Neuronal stem cell (in vitro differentiated cells): ENCODE data around the gene TTN.

ENCODE experiments used
- DNase-seq: peaks from one replicate; pipeline ENCODE4 v3.0.0-alpha.2; 2013; ENCODE audit warnings: low spot score
- H2AFZ ChIP-seq: one replicate; pipeline ENCODE4 v1.6.1; 2013; ENCODE audit warnings: mild to moderate bottlenecking, low read length, inconsistent platforms
- H2AK5ac ChIP-seq: 2 replicates; pipeline ENCODE4 v1.6.1; 2013; ENCODE audit warnings: low read depth, mild to moderate bottlenecking, inconsistent platforms, low read length, moderate library complexity, mixed read lengths
- H2BK120ac ChIP-seq: 2 replicates; pipeline ENCODE4 v1.6.1; 2013; ENCODE audit warnings: low read depth, mild to moderate bottlenecking, inconsistent platforms, low read length, moderate library complexity, mixed read lengths
- H2BK12ac ChIP-seq: one replicate; pipeline ENCODE4 v1.6.1; 2013; ENCODE audit warnings: low read length, inconsistent platforms
- H2BK15ac ChIP-seq: 2 replicates; pipeline ENCODE4 v1.6.1; 2013; ENCODE audit warnings: mild to moderate bottlenecking, low read length, inconsistent platforms, mixed read lengths
- H2BK5ac ChIP-seq: one replicate; pipeline ENCODE4 v1.6.1; 2013; ENCODE audit warnings: inconsistent platforms, mild to moderate bottlenecking, low read length, moderate library complexity
- H3K14ac ChIP-seq: one replicate; pipeline ENCODE4 v1.6.1; 2013; ENCODE audit warnings: low read length, inconsistent platforms
- H3K18ac ChIP-seq: 2 replicates; pipeline ENCODE4 v1.6.1; 2013; ENCODE audit warnings: low read length, inconsistent platforms
- H3K23ac ChIP-seq: 2 replicates; pipeline ENCODE4 v1.6.1; 2013; ENCODE audit warnings: low read depth, mild to moderate bottlenecking, mixed read lengths, low read length, inconsistent platforms; ENCODE audit not compliant: poor library complexity
- H3K27ac ChIP-seq: replicated peaks from 3 replicates; pipeline ENCODE4 v1.5.1; 2013; ENCODE audit warnings: low read length, inconsistent platforms
- H3K27me3 ChIP-seq, 3 experiments: 2 replicates each; pipeline ENCODE4 v1.6.1; 2013; ENCODE audit warnings: low read length in 3 of 3, mild to moderate bottlenecking in 2 of 3, inconsistent platforms in 1 of 3, low read depth in 1 of 3, mixed read lengths in 1 of 3, moderate library complexity in 1 of 3; ENCODE audit not compliant: control insufficient read depth in 3 of 3, insufficient read depth in 3 of 3
- H3K36me3 ChIP-seq, 2 donors: replicated peaks in 1 of 2; 2 replicates each; pipeline ENCODE4 v1.6.1; 2013; ENCODE audit warnings: low read length in 2 of 2; ENCODE audit not compliant: control insufficient read depth in 2 of 2, insufficient read depth in 2 of 2
- H3K4ac ChIP-seq: 2 replicates; pipeline ENCODE4 v1.6.1; 2013; ENCODE audit warnings: inconsistent platforms, mild to moderate bottlenecking, low read length, moderate library complexity
- H3K4me1 ChIP-seq, 2 donors: 1 replicate in 1 of 2; 2 replicates in 1 of 2; pipeline ENCODE4 v1.6.1; 2013; ENCODE audit warnings: low read length in 2 of 2, low read depth in 1 of 2; ENCODE audit not compliant: control insufficient read depth in 2 of 2, insufficient read depth in 1 of 2
- H3K4me2 ChIP-seq: one replicate; pipeline ENCODE4 v1.6.1; 2013; ENCODE audit warnings: mild to moderate bottlenecking, low read length, inconsistent platforms; ENCODE audit not compliant: insufficient read depth, poor library complexity, severe bottlenecking
- H3K4me3 ChIP-seq, 2 donors: 2 replicates each; pipeline ENCODE4 v1.5.1; 2013; ENCODE audit warnings: low read length in 2 of 2, mild to moderate bottlenecking in 2 of 2, inconsistent platforms in 1 of 2, moderate library complexity in 1 of 2
- H3K79me1 ChIP-seq: one replicate; pipeline ENCODE4 v1.6.1; 2013; ENCODE audit warnings: low read depth, mild to moderate bottlenecking, inconsistent platforms, low read length, moderate library complexity
- H3K9ac ChIP-seq: one replicate; pipeline ENCODE4 v1.6.1; 2013; ENCODE audit warnings: mild to moderate bottlenecking, low read depth, low read length, inconsistent platforms; ENCODE audit not compliant: poor library complexity
- H3K9me3 ChIP-seq, 2 donors: replicated peaks in 1 of 2; 2 replicates each; pipeline versions ENCODE3 to v1.6.1; 2013; ENCODE audit warnings: low read length in 2 of 2, mild to moderate bottlenecking in 2 of 2, inconsistent platforms in 1 of 2, low read depth in 1 of 2, mixed read lengths in 1 of 2, moderate library complexity in 1 of 2; ENCODE audit not compliant: control insufficient read depth in 2 of 2, insufficient read depth in 1 of 2
- H4K8ac ChIP-seq: one replicate; pipeline ENCODE4 v1.6.1; 2013; ENCODE audit warnings: low read depth, mild to moderate bottlenecking, inconsistent platforms, low read length, moderate library complexity
- H4K91ac ChIP-seq: one replicate; pipeline ENCODE4 v1.6.1; 2013; ENCODE audit warnings: low read length, low read depth, mild to moderate bottlenecking, inconsistent platforms; ENCODE audit not compliant: poor library complexity
- WGBS, 2 donors: extraction: QIAGEN DNeasy Blood & Tissue Kit; methylation state at CpG; one replicate each; pipeline ENCODE4 v1.1.7; 2013; ENCODE audit warnings: missing lambda C conversion rate in 2 of 2, mixed read lengths in 1 of 2; ENCODE audit not compliant: insufficient read length in 2 of 2, insufficient replicate concordance in 1 of 2; ENCODE audit errors: extremely low coverage in 2 of 2; 5-methylcytosine and 5-hydroxymethylcytosine counted together

TTN gene

DNA sequence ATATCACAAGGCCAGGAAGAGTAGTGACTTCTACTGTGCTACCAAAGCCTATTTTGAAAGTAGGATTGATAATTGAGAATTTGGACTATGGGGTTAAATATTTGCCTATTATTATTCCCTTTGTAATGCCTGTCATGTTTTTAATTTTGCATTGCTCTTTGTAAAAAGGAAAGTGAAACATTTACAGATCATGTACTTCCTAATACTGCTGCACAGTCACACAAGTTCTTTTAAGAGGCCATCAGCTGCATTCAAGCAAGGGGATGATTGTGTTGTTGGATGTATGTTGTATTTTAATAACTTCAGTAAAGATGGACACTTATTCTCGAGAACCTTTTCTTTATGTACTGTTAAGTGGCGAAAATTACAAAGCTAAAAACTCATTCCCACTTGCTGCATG lies 256.9 kb downstream of the TTN start:
- H2AFZ ChIP-seq, result no peak overlapping the region
- H3K4me2 ChIP-seq, result no peak overlapping the region
- no peak overlapping the region for H2BK5ac ChIP-seq
- H3K18ac ChIP-seq, result no peak overlapping the region
- H4K8ac ChIP-seq, result no peak overlapping the region
- no peak for DNase-seq
- no peak overlapping the region for H3K23ac ChIP-seq
- no peak overlapping the region for H2BK15ac ChIP-seq
- no CpG with 5 or more reads among the region's 2 CpGs for WGBS, 2 donors
- H3K27ac ChIP-seq, result no peak overlapping the region
- H2BK120ac ChIP-seq, result no peak overlapping the region
- peaks cover 4 to 42% of the 10 kb centered on the region in 2 donors for H3K36me3 ChIP-seq
- no peaks in the 10 kb centered on the region for H3K4me1 ChIP-seq
- H3K4ac ChIP-seq, result no peak overlapping the region
- H3K4me3 ChIP-seq, result no peak overlapping the region
- no peak overlapping the region for H3K9ac ChIP-seq
- peaks cover 0 to 4% of the 10 kb centered on the region in 2 donors for H3K9me3 ChIP-seq
- no peaks in the 10 kb centered on the region for H3K27me3 ChIP-seq
- no peak overlapping the region for H4K91ac ChIP-seq
- no peak overlapping the region for H3K14ac ChIP-seq
- no peak overlapping the region for H2AK5ac ChIP-seq
- H2BK12ac ChIP-seq, result no peak overlapping the region
- no peaks in the 10 kb centered on the region for H3K79me1 ChIP-seq

DNA sequence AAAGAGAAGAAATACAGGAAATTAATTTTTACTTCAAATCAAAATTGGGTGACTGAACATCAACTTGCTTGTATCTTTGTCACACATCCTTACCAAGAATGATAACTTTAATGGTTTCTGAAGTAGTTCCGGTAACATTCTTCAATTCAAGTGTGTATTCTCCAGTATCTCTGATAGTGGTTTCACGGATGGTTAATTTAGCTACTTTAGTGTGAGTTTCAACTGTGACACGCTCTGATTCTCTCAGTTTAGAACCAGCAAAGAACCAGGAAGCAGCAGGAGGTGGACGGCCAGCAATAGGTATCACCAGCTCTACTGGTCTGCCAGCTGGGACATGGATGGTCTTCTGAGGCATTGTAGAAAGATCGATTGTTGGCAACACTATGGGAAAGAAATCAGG lies 264.7 kb downstream of the TTN start:
- H2AK5ac ChIP-seq, result no peak overlapping the region
- no peak overlapping the region for H2BK120ac ChIP-seq
- no peak overlapping the region for H2BK5ac ChIP-seq
- no peak overlapping the region for H3K4ac ChIP-seq
- H2AFZ ChIP-seq, result no peak overlapping the region
- H4K91ac ChIP-seq, result no peak overlapping the region
- DNase-seq, result no peak
- no peak overlapping the region for H3K4me2 ChIP-seq
- no peaks in the 10 kb centered on the region for H3K27me3 ChIP-seq
- H3K27ac ChIP-seq, result no peak overlapping the region
- H3K79me1 ChIP-seq, result no peaks in the 10 kb centered on the region
- H3K36me3 ChIP-seq, result peaks cover 6 to 84% of the 10 kb centered on the region in 2 donors
- H4K8ac ChIP-seq, result no peak overlapping the region
- no peaks in the 10 kb centered on the region for H3K4me1 ChIP-seq
- H3K23ac ChIP-seq, result no peak overlapping the region
- no peaks in the 10 kb centered on the region for H3K9me3 ChIP-seq
- H2BK15ac ChIP-seq, result no peak overlapping the region
- H3K18ac ChIP-seq, result no peak overlapping the region
- H3K14ac ChIP-seq, result no peak overlapping the region
- H3K9ac ChIP-seq, result no peak overlapping the region
- WGBS, 2 donors, result no CpG with 5 or more reads among the region's 5 CpGs
- H3K4me3 ChIP-seq, result no peak overlapping the region
- H2BK12ac ChIP-seq, result no peak overlapping the region

DNA sequence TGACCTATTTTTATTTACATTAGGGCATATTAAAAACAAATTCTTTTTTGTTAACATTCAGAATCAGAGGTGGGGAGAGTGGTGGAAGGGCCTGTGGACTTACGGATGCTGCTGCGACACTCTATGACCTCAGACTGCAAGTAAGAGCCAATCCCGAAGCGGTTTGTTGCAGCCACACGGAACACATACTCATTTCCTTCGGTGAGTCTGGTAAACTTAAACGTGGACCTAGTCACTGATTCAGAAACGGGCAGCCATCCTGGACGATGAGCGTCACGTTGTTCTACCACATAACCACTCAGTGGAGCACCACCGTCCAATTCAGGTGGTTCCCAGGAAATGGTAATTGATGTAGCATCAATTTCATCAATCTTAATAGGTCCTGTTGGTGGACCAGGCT lies 265.1 kb downstream of the TTN start:
- Histone ChIP-seq H3K36me3 (peaks cover 6 to 86% of the 10 kb centered on the region in 2 donors), H3K27ac (no peak overlapping the region), H3K9me3 (no peaks in the 10 kb centered on the region), H3K27me3 (no peaks in the 10 kb centered on the region), H3K4ac (no peak overlapping the region), H2BK120ac (no peak overlapping the region), H3K4me2 (no peak overlapping the region), H2BK15ac (no peak overlapping the region), H3K4me3 (no peak overlapping the region), H2BK12ac (no peak overlapping the region), H3K23ac (no peak overlapping the region), H2BK5ac (no peak overlapping the region), H2AK5ac (no peak overlapping the region), H4K8ac (no peak overlapping the region), H3K4me1 (no peaks in the 10 kb centered on the region), H3K79me1 (no peaks in the 10 kb centered on the region), H3K9ac (no peak overlapping the region), H3K18ac (no peak overlapping the region), H4K91ac (no peak overlapping the region), H3K14ac (no peak overlapping the region), H2AFZ (no peak overlapping the region)
- no peak for DNase-seq
- WGBS, 2 donors, result no CpG with 5 or more reads among the region's 12 CpGs

DNA sequence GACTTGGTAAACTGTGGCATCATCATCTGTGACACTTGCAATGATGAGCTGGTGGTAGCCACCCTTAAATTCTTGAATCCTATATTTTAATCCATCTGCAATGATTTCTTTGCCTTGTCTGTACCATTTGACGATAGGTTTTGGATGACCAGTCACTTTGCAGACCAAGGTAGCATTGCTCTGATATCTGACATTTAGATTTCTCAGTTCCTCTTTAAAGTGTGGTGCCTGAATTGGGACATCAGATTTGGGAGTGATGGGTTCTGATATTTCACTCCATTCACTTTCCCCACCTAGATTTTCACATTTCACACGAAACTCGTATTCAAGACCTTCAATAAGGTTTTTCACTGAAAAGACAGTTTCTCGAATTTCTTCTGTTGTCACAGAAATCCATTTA lies 271.2 kb downstream of the TTN start:
- H2AK5ac ChIP-seq, result no peak overlapping the region
- no peak overlapping the region for H2BK5ac ChIP-seq
- H2BK15ac ChIP-seq, result no peak overlapping the region
- no peak for DNase-seq
- H3K27me3 ChIP-seq, result no peaks in the 10 kb centered on the region
- H2BK12ac ChIP-seq, result no peak overlapping the region
- WGBS, 2 donors, result no CpG with 5 or more reads among the region's 4 CpGs
- H3K9ac ChIP-seq, result no peak overlapping the region
- H4K8ac ChIP-seq, result no peak overlapping the region
- H2AFZ ChIP-seq, result no peak overlapping the region
- no peak overlapping the region for H2BK120ac ChIP-seq
- no peak overlapping the region for H3K27ac ChIP-seq
- H3K79me1 ChIP-seq, result no peaks in the 10 kb centered on the region
- H4K91ac ChIP-seq, result no peak overlapping the region
- no peak overlapping the region for H3K4me3 ChIP-seq
- peaks cover 8 to 91% of the 10 kb centered on the region in 2 donors for H3K36me3 ChIP-seq
- no peaks in the 10 kb centered on the region for H3K4me1 ChIP-seq
- no peak overlapping the region for H3K14ac ChIP-seq
- H3K23ac ChIP-seq, result no peak overlapping the region
- H3K4ac ChIP-seq, result no peak overlapping the region
- no peak overlapping the region for H3K18ac ChIP-seq
- peaks cover 0 to 2% of the 10 kb centered on the region in 2 donors for H3K9me3 ChIP-seq
- no peak overlapping the region for H3K4me2 ChIP-seq
